NB4 (cell line): ENCODE measurements around the gene TRIM32.

Experiments
- POLR2A ChIP-seq: IDR thresholded peaks from 2 replicates; pipeline ENCODE4 v1.6.1; 2011; ENCODE audit warnings: mild to moderate bottlenecking; ENCODE audit not compliant: insufficient read length; ENCODE audit errors: extremely low read depth
- TF ChIP-seq, protein P1 (sequence below): IDR thresholded peaks from one replicate; pipeline ENCODE4 v1.5.1; 2012; ENCODE audit warnings: low read depth, low read length

- TF ChIP-seq POLR2A, result no peak
- TF ChIP-seq, protein P1, sequence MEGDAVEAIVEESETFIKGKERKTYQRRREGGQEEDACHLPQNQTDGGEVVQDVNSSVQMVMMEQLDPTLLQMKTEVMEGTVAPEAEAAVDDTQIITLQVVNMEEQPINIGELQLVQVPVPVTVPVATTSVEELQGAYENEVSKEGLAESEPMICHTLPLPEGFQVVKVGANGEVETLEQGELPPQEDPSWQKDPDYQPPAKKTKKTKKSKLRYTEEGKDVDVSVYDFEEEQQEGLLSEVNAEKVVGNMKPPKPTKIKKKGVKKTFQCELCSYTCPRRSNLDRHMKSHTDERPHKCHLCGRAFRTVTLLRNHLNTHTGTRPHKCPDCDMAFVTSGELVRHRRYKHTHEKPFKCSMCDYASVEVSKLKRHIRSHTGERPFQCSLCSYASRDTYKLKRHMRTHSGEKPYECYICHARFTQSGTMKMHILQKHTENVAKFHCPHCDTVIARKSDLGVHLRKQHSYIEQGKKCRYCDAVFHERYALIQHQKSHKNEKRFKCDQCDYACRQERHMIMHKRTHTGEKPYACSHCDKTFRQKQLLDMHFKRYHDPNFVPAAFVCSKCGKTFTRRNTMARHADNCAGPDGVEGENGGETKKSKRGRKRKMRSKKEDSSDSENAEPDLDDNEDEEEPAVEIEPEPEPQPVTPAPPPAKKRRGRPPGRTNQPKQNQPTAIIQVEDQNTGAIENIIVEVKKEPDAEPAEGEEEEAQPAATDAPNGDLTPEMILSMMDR, result no peak
These were observed 26.2 kb downstream of the TRIM32 start for GRCh38 chr9:116713271-116713670.
